OCI-LY1 (cell line): ENCODE data around the gene TACC3.
A peak's percentile ranks its signal among the peaks of the same experiment; 100 is the strongest.

ENCODE experiments used
- H2AFZ ChIP-seq: fragments of 200-600 bp; sonication (generic), shearing (Covaris generic); 2 replicates; pipeline ENCODE4 v1.6.0; 2014; ENCODE audit warnings: antibody characterized with exemption, mild to moderate bottlenecking, low read length
- H3F3A ChIP-seq: fragments of 200-600 bp; sonication (generic), shearing (Covaris generic); 2 replicates; pipeline ENCODE4 v1.6.0; 2014; ENCODE audit warnings: mild to moderate bottlenecking, antibody characterized with exemption, low read length, moderate library complexity; ENCODE audit not compliant: insufficient read depth
- H3K27ac ChIP-seq: fragments of 200-600 bp; sonication (generic); 2 replicates; pipeline ENCODE4 v1.5.1; 2014; ENCODE audit warnings: low read length, mixed run types, mild to moderate bottlenecking, low read depth; ENCODE audit not compliant: poor library complexity, severe bottlenecking
- H3K27me3 ChIP-seq: fragments of 200-600 bp; sonication (generic); 2 replicates; pipeline ENCODE4 v1.6.0; 2014; ENCODE audit warnings: antibody characterized with exemption, mild to moderate bottlenecking, low read length, moderate library complexity; ENCODE audit not compliant: insufficient read depth
- H3K36me3 ChIP-seq: fragments of 200-600 bp; sonication (generic); 2 replicates; pipeline ENCODE4 v1.6.1; 2014; ENCODE audit warnings: mild to moderate bottlenecking, antibody characterized with exemption, low read length, moderate library complexity, mixed read lengths; ENCODE audit not compliant: insufficient read depth
- H3K4me1 ChIP-seq: fragments of 200-600 bp; sonication (generic); 2 replicates; pipeline ENCODE4 v1.5.1; 2014; ENCODE audit warnings: mild to moderate bottlenecking, low read length, moderate library complexity; ENCODE audit not compliant: insufficient read depth, severe bottlenecking
- H3K4me2 ChIP-seq: fragments of 200-600 bp; sonication (generic), shearing (Covaris generic); 2 replicates; pipeline ENCODE4 v1.6.1; 2014; ENCODE audit warnings: low read length
- H3K4me3 ChIP-seq: fragments of 200-600 bp; sonication (generic); 2 replicates; pipeline ENCODE4 v1.5.1; 2014; ENCODE audit warnings: low read length, low read depth, mild to moderate bottlenecking, mixed read lengths; ENCODE audit not compliant: poor library complexity, severe bottlenecking
- H3K79me2 ChIP-seq: fragments of 200-600 bp; shearing (Covaris generic); 2 replicates; pipeline ENCODE4 v1.6.1; 2016; ENCODE audit warnings: mixed run types, low read length, mixed read lengths; ENCODE audit not compliant: insufficient read depth
- H3K9ac ChIP-seq: fragments of 200-600 bp; sonication (generic), shearing (Covaris generic); 2 replicates; pipeline ENCODE4 v1.6.1; 2014; ENCODE audit warnings: mild to moderate bottlenecking, low read length, mixed read lengths
- H3K9me2 ChIP-seq: fragments of 200-600 bp; sonication (generic), shearing (Covaris generic); 2 replicates; pipeline ENCODE4 v1.6.1; 2014; ENCODE audit warnings: low read depth, mild to moderate bottlenecking, low read length, mixed read lengths
- H3K9me3 ChIP-seq: fragments of 200-600 bp; shearing (Covaris generic); 2 replicates; pipeline ENCODE4 v1.6.1; 2014; ENCODE audit warnings: low read length, mixed read lengths
- H4K20me1 ChIP-seq: fragments of 200-600 bp; sonication (generic), shearing (Covaris generic); 2 replicates; pipeline ENCODE4 v1.6.0; 2016; ENCODE audit warnings: mild to moderate bottlenecking, low read length; ENCODE audit not compliant: insufficient read depth
- EZH2 ChIP-seq: fragments of 200-600 bp; sonication (generic), shearing (Covaris generic); IDR thresholded peaks from 2 replicates; pipeline ENCODE4 v1.8.0; 2017; ENCODE audit warnings: borderline replicate concordance, mixed run types, mild to moderate bottlenecking, antibody characterized with exemption, low read length, moderate library complexity, mixed read lengths
- TF ChIP-seq, protein P1 (sequence below): fragments of 200-600 bp; sonication (generic), shearing (Covaris generic); IDR thresholded peaks from 2 replicates; pipeline ENCODE4 v1.5.1; 2017; ENCODE audit warnings: mild to moderate bottlenecking, antibody characterized with exemption, low read length, moderate library complexity, mixed read lengths

Gene TACC3

DNA sequence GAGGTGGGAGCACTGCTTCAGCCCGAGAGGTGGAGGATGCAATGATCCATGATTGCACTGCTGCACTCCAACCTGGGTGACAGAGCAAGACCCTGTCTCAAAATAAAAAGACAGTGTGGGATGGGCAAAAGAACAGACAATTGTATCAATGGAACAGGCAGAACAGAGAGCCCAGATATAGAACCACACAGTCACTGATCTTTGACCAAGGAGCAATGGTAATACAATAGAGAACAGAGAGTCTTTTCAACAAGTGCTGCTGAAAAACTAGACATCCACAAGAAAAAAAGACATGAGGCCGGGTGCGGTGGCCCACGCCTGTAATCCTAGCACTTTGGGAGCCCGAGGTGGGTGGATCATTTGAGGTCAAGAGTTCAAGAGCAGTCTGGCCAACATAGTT lies 43.1 kb upstream of the TACC3 start:
- H3K4me3 ChIP-seq: no peak overlapping the region
- H3K9me2 ChIP-seq: no peaks in the 10 kb centered on the region
- no peak overlapping the region for H3K27ac ChIP-seq
- H3K79me2 ChIP-seq: no peaks in the 10 kb centered on the region
- no peaks in the 10 kb centered on the region for H3K4me1 ChIP-seq
- no peak for TF ChIP-seq EZH2
- TF ChIP-seq, protein P1, sequence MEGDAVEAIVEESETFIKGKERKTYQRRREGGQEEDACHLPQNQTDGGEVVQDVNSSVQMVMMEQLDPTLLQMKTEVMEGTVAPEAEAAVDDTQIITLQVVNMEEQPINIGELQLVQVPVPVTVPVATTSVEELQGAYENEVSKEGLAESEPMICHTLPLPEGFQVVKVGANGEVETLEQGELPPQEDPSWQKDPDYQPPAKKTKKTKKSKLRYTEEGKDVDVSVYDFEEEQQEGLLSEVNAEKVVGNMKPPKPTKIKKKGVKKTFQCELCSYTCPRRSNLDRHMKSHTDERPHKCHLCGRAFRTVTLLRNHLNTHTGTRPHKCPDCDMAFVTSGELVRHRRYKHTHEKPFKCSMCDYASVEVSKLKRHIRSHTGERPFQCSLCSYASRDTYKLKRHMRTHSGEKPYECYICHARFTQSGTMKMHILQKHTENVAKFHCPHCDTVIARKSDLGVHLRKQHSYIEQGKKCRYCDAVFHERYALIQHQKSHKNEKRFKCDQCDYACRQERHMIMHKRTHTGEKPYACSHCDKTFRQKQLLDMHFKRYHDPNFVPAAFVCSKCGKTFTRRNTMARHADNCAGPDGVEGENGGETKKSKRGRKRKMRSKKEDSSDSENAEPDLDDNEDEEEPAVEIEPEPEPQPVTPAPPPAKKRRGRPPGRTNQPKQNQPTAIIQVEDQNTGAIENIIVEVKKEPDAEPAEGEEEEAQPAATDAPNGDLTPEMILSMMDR: no peak
- no peaks in the 10 kb centered on the region for H3K9me3 ChIP-seq
- H3K36me3 ChIP-seq: no peaks in the 10 kb centered on the region
- H4K20me1 ChIP-seq: no peaks in the 10 kb centered on the region
- H2AFZ ChIP-seq: no peak overlapping the region
- H3K27me3 ChIP-seq: no peaks in the 10 kb centered on the region
- no peak overlapping the region for H3K9ac ChIP-seq
- no peaks in the 10 kb centered on the region for H3F3A ChIP-seq
- H3K4me2 ChIP-seq: no peak overlapping the region

DNA sequence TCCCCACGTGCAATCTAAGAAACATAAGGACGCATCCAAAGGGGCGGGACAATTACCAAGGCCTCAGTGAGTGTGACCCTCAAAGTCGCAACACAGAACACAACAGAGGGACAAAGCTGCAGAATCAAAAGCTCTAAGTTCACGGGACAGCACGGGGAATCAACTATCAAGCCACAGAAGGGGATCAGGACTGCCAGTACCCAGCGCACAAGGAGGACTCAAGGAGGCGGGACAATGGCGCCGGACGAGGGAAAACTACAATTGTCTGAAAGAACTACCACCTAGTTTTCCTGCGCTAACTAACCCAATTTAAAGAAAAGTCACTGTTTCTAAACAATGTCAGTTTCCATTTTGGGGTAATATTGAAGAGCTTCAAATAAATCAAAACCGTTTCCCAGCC lies 38.5 kb upstream of the TACC3 start:
- Histone ChIP-seq H3K27ac (no peak overlapping the region), H3K27me3 (no peaks in the 10 kb centered on the region), H3K9me3 (no peaks in the 10 kb centered on the region), H3K4me2 (peak overlapping the region; percentile 63; the same call in 1 of the 2 replicates), H2AFZ (no peak overlapping the region), H3K9ac (no peak overlapping the region), H3K4me1 (peaks cover 15% of the 10 kb centered on the region), H4K20me1 (no peaks in the 10 kb centered on the region), H3K79me2 (no peaks in the 10 kb centered on the region), H3K36me3 (no peaks in the 10 kb centered on the region), H3K4me3 (no peak overlapping the region), H3F3A (no peaks in the 10 kb centered on the region), H3K9me2 (no peaks in the 10 kb centered on the region)
- no peak for TF ChIP-seq EZH2
- TF ChIP-seq, protein P1: no peak

DNA sequence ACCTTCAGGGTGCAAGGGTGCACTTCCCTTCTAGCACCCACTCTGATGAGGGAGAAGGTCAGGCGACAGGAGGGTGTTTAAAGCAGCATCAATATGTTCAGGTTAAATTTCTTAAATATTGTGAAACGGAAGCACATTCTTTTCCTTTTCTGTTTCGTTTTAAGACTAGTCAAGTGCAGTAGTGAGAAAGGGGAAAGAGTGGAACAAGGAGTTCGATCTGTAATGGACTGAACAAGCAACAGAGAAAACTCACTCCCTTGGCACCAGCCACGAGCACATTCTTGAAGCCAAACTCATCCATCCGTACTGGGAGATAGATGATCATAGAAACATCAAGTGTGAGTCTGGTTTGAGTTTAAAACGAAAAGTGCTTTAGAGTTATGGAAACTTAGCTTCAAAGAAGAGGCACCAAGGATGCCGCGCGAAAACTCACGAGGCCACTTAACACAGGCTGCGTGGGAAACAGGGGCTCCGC lies 38.0 kb upstream of the TACC3 start:
- no peaks in the 10 kb centered on the region for H3K9me3 ChIP-seq
- no peaks in the 10 kb centered on the region for H3F3A ChIP-seq
- H4K20me1 ChIP-seq: no peaks in the 10 kb centered on the region
- no peaks in the 10 kb centered on the region for H3K9me2 ChIP-seq
- H3K36me3 ChIP-seq: no peaks in the 10 kb centered on the region
- H2AFZ ChIP-seq: no peak overlapping the region
- no peaks in the 10 kb centered on the region for H3K79me2 ChIP-seq
- peak overlapping the region; percentile 59 for H3K4me3 ChIP-seq
- H3K9ac ChIP-seq: peak overlapping the region; percentile 52; the same call in 1 of the 2 replicates
- H3K4me1 ChIP-seq: peaks cover 15% of the 10 kb centered on the region
- no peaks in the 10 kb centered on the region for H3K27me3 ChIP-seq
- peak overlapping the region; percentile 63 for H3K4me2 ChIP-seq
- TF ChIP-seq EZH2: no peak
- TF ChIP-seq, protein P1: no peak
- no peak overlapping the region for H3K27ac ChIP-seq
